ENCODE results near the gene TCF3. TPM values are rescaled to one million over a fixed set of nuclear protein-coding genes. Genes with fewer than 3 reads are reported as not detected.

Gene TCF3
- total RNA-seq, 1 donor from 2014 or later = 153 TPM

DNA sequence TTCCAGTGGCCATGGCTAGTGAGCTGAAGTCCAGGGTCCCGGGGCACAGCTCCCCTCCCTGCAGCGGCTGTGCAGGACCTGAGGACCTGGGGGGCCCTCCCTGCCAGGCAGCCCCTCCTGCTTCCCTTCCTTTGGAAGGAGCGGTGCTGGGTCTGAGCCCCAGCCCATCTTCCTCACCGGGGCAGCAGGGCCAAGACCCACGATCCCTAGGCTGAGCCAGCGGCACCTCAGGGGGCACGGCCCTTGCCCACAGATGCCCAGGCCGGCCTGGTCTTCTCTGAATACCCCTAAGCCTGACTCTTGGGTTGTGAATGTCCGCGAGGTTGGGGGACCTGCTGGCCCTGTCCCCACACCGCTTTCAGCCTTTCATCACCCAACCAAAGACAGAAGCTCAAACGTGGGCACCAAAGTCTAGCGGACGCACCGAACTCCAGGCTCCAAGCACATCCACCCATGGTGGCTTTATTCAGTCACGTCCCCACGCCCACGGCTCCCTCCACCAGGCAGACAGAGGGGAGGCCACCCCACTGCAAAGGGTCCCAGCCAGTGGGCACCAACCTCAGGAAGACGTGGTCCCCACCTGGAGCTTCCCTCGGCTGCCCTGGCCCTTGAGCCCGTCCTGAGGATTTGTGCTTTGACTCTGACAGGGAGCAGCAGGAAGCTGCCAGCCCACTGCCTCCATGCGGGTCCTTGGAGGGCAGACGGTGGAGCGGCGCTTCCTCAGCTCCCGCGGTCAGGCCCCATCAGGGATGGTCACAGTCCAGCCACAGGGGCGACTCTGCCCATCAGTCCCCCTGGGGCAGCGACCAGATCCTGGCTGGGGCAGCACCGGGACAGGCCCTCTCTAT, 75.9 kb downstream of the TCF3 start:
- no peak for DNase-seq (ENCODE audit: low spot score)
- Mint-ChIP-seq H3K9me3 (ENCODE audit: low read depth) (no peaks in the 10 kb centered on the region), H3K36me3 (ENCODE audit: low read depth) (peaks cover 14% of the 10 kb centered on the region), H3K4me1 (ENCODE audit: low read depth) (peaks cover 4% of the 10 kb centered on the region), H3K4me3 (ENCODE audit: unreplicated experiment) (no peak overlapping the region), H3K27ac (ENCODE audit: unreplicated experiment) (no peak overlapping the region), H3K27me3 (ENCODE audit: low read depth) (no peaks in the 10 kb centered on the region)
- TF ChIP-seq, protein P1, sequence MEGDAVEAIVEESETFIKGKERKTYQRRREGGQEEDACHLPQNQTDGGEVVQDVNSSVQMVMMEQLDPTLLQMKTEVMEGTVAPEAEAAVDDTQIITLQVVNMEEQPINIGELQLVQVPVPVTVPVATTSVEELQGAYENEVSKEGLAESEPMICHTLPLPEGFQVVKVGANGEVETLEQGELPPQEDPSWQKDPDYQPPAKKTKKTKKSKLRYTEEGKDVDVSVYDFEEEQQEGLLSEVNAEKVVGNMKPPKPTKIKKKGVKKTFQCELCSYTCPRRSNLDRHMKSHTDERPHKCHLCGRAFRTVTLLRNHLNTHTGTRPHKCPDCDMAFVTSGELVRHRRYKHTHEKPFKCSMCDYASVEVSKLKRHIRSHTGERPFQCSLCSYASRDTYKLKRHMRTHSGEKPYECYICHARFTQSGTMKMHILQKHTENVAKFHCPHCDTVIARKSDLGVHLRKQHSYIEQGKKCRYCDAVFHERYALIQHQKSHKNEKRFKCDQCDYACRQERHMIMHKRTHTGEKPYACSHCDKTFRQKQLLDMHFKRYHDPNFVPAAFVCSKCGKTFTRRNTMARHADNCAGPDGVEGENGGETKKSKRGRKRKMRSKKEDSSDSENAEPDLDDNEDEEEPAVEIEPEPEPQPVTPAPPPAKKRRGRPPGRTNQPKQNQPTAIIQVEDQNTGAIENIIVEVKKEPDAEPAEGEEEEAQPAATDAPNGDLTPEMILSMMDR (IDR thresholded peaks at IDR 0.05) = no peak

DNA sequence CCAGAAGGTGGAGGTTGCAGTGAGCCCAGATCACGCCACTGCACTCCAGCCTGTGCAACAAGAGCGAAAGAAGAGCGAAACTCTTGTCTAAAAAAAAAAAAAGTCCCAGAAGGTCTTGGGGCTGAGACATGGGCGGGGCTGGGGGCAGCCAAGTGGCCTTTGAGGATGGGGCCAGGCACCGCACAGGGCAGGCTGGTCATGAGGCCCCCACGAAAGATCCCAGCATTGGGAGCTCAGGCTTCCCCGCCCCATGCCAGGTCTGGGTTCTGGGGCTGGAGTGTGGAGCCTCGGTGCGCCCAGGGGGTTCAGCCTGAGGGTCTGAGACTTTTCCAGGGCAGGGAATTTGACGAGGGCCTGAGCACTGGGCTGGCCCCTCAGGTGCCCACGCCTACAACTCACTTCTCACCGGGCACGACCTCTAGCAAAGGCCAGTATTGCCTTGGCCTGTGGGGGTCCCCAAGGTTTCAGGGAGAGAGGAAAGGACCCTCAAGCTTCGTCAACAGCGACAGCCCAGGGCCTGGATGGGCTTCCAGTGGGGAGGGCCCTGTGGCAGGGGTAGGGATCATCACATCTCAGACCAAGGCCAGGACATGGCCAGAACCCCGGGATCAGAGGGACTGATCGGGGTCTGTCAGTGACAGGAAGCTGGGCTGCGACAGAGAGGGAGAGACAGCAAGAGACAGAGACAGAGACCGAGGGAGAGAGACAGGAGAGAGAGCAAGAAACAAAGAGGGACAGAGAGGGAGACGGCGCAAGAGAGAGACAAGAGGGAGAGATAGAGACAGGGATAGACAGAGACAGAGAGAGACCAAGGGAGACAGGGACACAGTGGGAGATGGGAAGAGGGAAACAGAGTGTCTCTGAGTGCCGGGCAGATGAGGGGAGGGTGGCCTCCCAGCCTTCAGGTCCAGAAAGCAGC, 76.8 kb downstream of the TCF3 start:
- H3K36me3 Mint-ChIP-seq (ENCODE audit: low read depth) = peaks cover 10% of the 10 kb centered on the region
- H3K4me1 Mint-ChIP-seq (ENCODE audit: low read depth) = peaks cover 4% of the 10 kb centered on the region
- H3K27ac Mint-ChIP-seq (ENCODE audit: unreplicated experiment) = no peak overlapping the region
- H3K9me3 Mint-ChIP-seq (ENCODE audit: low read depth) = no peaks in the 10 kb centered on the region
- no peak overlapping the region for H3K4me3 Mint-ChIP-seq (ENCODE audit: unreplicated experiment)
- TF ChIP-seq, protein P1 (IDR thresholded peaks at IDR 0.05) = no peak
- DNase-seq (ENCODE audit: low spot score) = no peak
- H3K27me3 Mint-ChIP-seq (ENCODE audit: low read depth) = no peaks in the 10 kb centered on the region

DNA sequence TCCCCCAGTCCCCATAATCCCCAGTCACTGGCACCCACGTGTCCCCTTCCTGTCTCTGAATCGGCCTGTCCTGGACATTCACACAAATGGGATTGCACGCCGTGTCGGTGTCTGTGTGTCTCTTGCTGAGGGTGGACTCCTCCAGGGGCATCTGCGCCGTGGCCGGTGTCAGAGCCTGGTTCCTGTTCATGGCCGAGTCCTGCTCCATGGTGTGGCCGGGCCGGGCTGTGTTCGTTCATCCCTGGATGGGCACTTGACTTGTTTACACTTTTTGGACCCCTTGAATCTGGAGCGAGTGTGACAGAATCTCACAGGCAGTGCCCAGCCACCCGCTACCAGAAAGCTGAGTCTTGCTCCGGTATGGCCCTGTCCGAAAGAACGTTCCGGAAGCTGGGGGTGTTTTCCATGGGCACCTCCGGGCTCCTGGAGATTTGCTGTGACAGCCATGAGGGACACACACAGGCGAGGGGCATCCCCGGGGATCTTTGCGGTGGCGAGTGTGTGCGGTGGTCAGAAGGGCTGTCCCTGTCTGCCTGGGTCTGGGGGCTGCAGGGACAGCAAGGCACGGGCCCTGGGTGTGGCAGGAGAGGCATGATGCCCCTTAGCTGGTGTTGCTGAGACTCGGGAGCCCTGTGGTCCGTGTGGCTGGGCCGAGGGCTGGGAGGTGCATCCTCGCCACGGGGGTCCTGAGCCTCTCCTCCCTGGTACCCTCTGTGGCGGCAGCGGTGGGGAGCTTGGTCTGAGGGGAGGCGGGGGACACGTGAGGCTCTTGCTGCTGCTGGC, 77.9 kb downstream of the TCF3 start:
- no peak for DNase-seq (ENCODE audit: low spot score)
- H3K9me3 Mint-ChIP-seq (ENCODE audit: low read depth) = no peaks in the 10 kb centered on the region
- H3K27ac Mint-ChIP-seq (ENCODE audit: unreplicated experiment) = no peak overlapping the region
- H3K36me3 Mint-ChIP-seq (ENCODE audit: low read depth) = peaks cover 5% of the 10 kb centered on the region
- no peak overlapping the region for H3K4me3 Mint-ChIP-seq (ENCODE audit: unreplicated experiment)
- TF ChIP-seq, protein P1 (IDR thresholded peaks at IDR 0.05) = no peak
- peaks cover 7% of the 10 kb centered on the region for H3K4me1 Mint-ChIP-seq (ENCODE audit: low read depth)
- no peaks in the 10 kb centered on the region for H3K27me3 Mint-ChIP-seq (ENCODE audit: low read depth)

DNA sequence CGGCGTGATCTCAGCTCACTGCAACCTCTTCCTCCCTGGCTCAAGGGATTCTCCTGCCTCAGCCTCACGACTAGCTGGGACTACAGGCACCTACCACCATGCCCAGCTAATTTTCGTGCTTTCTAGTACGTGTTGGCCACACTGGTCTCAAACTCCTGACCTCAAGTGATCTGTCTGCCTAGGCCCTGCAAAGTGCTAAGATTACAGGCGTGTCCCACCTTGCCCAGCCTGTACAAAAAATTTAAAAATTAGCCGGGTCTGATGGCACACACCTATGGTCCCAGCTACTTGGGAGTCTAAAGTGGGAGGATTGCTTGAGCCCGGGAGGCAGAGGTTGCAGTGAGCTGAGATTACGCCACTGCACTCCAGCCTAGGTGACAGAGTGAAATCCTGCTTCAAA, 79.6 kb downstream of the TCF3 start:
- H3K4me3 Mint-ChIP-seq (ENCODE audit: unreplicated experiment) = no peak overlapping the region
- H3K4me1 Mint-ChIP-seq (ENCODE audit: low read depth) = peaks cover 7% of the 10 kb centered on the region
- peaks cover 3% of the 10 kb centered on the region for H3K36me3 Mint-ChIP-seq (ENCODE audit: low read depth)
- H3K9me3 Mint-ChIP-seq (ENCODE audit: low read depth) = no peaks in the 10 kb centered on the region
- no peaks in the 10 kb centered on the region for H3K27me3 Mint-ChIP-seq (ENCODE audit: low read depth)
- no peak overlapping the region for H3K27ac Mint-ChIP-seq (ENCODE audit: unreplicated experiment)
- TF ChIP-seq, protein P1 (IDR thresholded peaks at IDR 0.05) = no peak
- DNase-seq (ENCODE audit: low spot score) = no peak

Measured in chondrocyte (in vitro differentiated cells).